Measurements from ENCODE around the gene SSBP3.

The SSBP3 gene

DNA sequence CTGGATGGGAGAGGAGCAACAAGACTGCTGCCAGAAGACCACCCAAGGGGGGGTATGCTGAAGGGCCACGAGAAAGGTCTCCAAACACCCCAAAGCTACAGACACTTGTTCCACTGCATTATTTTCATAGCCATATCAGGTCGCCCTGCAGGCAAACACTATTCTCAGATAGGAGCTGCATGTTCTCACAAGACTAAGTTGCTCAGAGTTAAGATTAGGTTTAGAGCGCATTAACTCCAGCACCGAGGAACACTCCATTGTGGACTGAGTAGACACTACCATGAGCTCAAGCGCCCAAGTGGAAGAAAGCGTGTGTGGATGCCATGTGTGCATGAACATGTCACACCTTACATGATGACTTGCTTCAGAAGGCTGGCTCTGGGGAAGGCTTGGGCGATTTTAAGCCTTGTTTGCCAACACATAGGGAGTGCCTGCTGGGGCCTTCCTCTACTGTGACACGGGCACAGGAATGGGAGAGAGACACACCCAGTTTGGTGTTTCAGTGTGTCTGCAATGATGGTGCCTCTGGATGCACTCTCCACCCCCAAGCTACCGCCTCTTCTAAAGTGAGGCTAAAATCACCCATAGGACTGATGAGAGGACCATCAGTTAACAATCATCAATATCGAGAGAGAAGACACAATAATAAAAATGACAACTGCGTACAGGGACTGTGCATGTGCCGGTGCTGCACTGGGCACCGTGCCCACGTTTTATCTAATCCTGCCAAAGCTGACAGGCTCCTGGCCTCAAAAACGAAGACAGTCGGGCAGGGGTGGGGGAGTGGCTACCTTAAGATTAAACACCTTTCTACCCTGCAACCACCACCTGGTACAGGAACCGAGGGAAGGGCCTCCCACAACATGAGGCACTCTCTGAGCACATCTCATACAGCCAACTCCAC lies 34.9 kb downstream of the SSBP3 start:
- no peak for DNase-seq

DNA sequence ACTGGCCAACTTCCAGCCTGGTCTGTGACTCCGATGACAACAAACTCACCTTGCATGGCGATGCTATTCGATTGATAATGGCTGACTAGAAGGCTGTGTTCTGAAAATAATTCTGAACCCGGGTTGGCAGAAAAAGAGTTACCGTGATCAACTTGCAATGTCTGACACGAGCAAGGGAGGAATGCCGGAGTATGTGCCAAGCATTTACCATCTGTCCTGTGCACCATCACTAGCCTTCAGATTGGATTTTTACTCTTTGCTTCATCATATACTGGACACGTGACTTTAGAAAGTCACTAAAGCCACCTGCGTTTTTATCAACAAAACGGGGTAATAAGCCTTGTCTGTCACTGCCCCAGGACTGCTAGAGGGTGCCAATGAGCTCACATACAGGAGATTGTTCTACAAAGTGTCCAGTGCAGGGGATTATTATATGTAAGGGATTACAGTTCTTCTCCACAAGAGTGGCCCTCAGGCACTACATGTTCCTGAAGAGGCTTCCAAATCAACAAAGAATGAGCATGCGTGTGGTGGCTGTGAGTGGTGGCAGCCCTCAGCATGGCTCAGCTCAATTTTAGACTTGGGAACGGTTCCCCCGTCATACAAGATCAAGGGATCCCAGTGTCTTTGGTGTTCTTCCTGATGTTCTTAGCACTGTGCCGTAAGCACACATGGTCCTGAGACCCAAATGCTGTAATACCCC lies 35.8 kb downstream of the SSBP3 start:
- DNase-seq: no peak

DNA sequence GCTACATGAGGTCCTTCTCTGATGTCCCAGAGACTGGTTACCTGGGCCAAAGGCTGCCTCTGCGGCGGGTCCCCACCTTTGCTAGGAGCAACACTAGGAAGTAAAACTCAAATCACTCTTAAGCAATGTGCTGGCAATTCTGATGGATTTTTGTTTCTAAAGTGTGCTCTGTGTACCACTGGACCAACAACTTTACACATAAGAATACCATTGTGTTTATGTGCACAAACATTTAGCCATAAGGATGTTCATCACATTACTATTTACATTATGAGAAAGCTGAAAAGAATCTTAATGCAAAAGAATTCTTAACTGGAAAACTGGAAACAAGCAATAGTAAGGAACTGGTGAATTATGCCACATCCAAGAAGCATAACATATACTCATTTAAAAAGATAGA lies 38.6 kb downstream of the SSBP3 start:
- no peak for DNase-seq

DNA sequence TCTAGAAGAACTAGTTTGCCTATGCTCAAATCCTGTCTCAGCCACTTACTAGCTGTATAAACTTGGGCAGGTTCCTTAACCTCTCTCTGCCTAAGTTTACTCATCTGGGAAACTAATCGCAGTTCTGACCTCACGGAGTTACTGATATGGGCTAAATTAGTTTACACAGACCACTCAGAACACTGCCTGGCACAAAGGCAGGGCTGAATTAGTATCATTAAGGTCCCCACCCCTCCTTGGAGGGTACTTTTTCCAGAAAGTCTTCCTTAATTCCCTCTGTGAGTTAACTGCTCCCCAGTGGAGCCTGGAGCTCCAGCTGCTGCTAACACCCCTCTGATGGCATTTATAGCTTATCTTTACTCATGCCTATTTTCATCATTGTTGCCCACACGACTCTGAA lies 40.3 kb downstream of the SSBP3 start:
- no peak for DNase-seq

DNA sequence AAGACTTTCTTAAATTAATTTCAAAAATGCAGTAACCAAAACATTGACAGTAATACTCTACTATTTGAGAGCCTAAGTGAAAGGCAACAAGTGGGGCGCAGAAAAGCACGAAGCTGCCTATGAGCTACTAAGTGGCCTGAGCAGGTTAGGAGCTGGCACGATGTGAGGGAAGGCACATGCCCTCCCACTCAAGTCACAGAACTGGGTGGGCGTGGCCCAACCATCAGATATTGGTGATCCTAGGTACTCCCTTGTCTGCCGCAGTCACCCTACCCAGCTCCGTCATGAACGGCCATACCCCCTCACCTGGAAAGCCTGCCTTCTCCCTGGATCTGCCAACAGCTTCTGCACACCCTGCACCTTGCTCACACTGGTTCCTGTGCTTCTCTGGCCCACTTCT lies 40.8 kb downstream of the SSBP3 start:
- DNase-seq: no peak

DNA sequence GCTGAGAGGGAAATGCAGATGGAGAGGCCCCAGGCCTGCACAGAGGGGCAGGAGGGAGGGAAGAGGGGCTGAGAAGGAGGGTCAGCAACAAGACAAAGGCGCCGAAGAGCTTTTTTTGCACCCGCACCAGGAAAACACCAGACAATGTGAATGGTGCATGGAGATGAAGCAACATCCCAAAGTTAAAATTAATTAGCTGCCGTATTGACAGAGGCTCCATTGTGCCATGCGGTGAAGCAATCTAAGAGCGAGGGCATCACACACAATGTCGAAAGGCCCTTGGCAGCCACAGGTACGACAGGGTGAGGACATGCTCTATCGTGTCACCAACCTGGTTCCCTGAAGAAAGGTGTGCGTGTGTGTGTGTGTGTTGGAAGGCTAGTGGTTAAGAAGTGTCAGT lies 41.2 kb downstream of the SSBP3 start:
- DNase-seq: no peak

DNA sequence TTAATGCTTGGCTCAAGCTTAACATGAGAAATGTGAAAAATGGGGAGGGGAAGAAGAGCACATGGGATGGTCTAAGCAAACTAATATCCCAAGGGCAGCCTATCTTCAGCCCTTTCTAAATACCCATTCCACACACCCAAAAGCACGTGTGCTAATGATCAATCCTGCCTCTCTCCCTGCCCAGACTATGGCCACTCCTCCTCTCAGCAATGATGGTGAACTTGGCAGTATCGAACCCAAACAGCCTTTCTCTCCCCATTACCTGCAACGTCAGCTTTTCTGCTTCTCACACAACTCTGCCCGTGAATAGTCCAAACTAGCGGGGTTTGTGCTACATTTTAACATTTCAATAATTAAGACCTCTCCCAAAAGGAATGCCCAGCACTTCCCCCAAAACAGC lies 41.6 kb downstream of the SSBP3 start:
- no peak for DNase-seq

DNA sequence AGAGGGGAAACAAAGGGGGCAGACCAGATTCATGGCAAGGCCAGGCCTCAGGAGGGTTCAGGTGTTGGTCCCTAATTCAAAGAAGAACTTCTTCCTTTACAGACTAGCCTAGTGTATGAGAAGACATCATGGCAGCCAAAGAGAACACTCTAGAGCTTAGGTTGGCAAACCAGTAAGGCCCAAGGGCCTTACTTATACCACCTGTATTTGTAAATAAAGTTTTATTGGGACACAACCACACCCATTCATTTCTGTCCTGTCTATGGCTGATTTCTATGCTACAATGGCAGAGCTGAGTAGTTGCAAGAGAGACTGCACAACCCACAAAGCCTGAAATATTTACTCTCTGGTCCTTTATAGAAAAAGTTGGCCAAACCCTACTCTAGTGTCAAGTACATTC lies 42.3 kb downstream of the SSBP3 start:
- DNase-seq: no peak

DNA sequence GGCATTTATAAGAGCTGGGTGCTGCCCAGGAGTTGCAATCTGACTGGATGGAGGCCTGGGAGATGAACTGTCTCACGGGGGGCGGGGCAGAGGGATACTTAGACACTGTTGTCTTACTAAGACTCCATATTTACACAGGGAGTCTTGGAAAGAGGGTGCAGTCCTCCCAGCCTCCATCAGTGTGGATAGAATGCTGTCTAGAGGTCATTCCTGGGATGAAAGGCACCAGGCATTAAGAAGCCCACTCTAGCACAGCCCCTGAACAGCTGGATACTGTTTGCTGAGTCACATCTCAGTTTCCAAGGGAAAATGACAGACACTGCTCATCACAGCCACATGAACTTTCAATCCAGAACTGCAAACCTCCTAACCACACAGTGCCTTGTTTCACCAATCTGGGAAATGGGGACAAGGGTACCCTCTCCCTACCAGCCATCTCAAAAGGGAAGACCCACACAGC lies 43.3 kb downstream of the SSBP3 start:
- DNase-seq: no peak

DNA sequence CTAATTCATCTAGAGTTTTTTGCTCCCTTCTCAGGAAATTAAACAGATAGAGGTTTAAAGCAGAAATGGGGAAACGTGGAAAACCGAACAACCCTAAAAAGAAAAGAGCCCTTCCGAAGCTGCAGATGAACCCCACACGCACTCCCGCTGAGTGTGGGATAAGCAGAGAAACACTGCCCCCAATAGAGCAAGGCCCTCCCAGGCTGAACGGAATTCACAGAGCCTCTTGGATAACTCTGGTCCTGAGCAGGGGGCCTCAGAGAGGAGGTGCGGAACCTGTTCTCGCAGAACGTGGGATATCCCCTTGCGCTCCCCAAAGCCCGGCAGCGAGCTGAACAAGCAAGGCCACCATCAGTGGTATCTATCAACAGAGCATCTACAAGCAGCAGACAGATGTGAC lies 44.9 kb downstream of the SSBP3 start:
- DNase-seq: no peak

DNA sequence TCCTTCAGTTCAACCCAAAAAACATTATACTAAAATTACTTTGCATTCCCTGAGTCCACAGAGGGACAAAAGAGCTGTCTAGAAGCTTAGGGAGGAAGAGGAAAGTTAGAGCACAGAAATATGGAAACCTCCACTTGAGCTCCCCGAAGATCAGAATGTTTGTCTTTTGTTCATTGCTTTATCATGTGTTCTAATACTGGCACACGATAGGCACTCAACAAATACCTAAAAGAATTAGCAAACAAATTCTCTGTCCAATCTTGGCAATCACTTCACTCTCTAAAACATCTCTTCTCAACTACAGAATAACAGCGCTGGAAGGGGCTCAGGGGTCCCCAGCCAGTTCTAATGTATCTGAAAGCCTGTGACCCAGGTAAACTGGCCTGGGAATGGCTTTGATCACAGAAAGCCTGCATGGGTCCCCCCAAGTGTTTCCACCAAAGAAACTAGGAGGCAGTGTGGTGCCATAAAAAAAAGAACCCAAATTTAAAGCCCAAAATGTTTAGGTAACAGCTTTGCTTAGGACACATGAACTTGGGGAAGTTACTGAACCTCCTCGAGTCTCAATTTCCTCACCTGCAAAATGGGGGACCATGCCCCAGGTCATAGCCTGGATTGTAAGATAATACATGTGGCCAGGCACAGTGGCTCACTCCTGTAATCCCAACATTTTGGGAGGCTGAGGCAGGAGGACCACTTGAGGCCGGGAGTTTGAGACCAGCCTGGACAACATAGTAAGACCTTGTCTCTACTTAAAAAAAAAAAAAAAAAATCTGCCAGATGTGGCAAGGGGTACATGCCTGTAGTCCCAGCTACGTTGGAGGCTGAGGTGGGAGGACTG lies 45.8 kb downstream of the SSBP3 start:
- no peak for DNase-seq

DNA sequence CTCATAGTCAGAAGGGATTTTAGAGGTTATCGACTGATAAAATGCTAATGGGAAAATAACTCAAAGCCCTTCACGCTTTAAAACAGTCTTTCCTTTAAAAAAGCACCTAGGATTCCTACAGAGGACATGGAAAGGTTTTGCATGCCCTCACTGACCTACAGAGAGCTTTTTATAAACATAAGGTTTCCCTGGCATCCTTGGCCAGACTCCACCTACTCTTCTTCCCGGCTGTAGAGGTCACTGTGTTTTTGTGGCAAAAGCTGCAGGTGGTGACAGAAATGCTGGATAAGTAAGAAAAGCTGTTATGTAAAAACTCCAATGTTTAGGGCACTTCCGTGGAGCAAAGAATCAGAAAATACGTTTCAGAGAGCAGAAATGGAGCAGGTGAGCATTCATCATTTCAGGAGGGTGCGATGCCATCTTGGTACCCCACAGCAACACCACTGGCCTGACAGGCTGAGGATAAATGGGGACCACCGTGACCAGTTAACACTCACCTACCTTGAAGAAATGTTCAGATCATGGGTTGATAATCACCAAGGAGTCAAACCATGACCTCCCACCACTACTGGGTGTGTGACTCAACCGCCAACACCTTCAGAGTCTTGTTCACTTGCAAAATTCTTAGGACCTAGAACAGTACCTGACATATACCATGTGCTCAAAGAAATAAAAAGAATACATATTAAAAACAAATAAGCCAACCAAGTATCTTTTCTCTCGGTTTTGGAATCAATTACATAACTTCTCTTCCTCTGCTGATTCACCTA lies 46.6 kb downstream of the SSBP3 start:
- no peak for DNase-seq

DNA sequence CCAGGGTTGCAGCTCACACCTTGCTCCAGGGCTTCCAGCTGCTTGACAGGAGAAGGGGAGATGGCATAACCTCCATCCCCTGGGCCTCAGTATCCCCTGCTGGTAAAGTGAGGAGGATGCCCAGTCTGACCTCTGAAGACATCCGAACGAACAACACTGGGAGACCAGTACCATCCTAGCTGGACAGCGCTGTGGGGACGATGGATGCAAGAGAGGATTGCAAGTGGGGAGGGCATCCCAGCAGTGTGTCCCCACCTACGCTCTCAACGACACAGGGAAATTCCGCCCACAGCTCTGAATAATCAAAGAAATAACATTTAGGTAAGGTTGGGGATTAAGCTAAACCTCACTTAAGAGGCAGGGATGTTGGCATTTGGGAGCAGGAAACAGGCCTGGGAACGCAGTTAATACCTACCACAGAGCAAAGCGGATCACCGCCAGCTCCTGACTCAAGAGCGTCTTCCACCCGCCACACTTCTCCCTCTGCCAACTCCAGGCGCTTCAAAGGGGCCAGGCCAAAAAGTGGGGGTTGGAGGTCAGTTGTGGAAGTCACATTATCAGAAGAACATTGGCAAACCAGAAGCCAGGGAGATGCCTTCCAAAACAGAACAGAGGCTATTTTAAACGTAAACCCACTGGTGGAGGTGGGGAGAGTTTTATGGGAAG lies 47.6 kb downstream of the SSBP3 start:
- no peak for DNase-seq

DNA sequence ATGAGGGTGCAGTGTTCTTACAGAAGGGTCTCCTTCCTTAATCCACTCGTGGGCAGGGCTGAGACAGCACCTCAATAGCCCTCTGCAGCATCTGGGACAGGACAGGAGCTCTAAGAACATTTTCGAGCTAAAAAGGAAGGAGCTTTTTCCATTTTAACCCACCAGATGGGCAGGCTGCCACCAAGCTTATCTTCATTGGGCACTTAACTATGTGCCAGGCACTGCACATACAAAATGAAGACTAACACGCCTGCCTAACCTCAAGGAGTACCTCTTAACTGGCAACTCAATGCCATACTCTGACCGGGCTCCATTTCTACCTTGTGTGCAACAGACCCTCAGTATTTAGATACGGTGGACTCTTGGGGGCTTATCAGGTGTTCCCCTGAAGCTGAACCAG lies 48.2 kb downstream of the SSBP3 start:
- no peak for DNase-seq

DNA sequence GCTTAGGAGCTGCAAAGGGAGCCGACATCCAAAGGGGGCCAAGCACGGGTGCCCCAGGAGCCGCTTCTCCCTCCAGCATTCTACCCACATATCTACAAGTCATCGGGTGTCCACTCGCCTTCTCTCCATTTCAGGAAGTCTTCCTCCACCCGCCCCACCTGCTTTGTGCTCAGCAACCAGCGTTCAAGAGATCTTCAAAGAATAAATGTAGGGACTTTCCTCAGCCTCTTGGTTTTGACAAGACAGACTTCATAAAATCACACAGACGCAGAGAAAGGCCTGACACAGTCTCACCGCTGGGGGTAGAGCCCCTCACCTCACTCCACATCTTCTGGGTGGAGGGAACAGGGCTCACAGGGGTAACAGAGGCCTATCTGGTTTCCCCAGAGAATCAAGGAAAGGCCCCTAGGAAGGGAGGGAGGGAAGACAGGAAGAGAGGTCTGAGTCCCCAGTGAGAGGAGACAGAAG lies 49.5 kb downstream of the SSBP3 start:
- no peak for DNase-seq

DNA sequence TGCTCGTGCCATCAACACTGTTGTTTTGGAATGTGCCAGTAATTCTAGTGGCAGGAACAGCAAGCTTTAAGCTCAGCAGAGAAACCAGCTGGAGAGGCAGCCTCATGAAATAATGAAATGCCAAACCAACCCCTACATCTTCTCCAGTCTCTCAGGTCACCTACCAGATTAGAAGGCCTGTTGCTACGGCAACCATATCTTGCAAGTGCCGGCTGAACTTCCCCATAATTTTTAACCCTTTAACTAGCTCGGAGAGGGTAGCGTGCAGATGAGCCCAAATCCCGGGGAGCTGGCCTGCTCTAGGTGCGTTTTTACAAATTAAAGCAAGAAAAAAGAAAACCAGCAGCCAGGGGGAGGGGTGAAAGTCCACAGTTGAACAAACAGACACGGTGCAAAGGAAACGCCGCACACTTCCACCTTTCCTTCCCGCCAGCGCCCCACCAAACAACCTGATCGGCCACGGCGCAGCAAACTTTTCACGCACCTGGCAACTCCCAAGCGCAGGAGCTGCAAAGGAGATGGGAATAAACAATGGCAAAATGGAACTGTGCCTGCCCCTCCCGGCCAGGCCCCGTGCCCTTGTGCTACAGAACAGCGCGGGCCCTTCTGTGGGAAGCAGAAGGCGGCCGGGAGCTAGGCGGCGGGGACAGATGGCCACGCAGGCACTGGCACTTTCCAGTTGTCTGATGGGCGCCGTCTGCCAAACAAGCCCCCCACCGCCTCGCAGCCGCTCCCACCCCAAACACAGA lies 50.1 kb downstream of the SSBP3 start:
- DNase-seq: peak; percentile 74 to 76

DNA sequence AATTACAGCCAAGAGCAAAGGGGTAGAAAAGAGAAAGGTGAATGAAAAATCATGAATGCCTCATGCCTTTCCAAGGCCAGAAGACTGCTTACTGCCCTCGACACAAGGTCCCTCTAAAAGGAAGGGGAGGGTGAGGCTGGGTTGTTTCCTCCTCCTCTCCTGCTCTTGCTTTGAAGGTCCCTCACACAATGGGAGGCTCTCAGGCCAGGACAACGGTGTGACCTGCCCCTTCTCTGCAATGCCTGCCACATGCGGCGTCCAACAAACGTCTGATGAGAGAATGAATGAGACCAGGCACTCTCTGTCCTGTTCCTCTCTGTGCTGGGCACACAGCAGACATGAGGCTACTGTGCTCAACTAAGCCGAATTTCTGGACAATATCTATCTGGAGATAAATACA lies 51.3 kb downstream of the SSBP3 start:
- DNase-seq: no peak

DNA sequence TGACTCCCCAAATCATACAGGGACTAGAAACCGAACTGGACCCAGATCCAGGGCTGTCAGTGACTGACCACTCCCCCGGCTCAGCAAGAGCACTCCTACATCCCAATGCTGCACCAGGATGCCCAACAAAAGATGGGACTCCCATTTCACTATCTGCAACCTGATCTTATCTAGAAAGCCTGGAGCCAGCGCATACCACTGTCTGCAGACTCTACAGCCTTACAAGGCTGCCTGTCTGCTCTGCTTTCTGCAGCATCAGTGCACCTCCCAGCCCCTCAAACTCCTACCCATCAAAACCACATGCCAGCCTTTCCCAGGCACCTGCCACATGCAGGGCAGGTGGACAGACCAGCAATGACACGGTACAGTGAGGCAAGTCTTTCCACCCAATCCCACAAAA lies 52.2 kb downstream of the SSBP3 start:
- no peak for DNase-seq

DNA sequence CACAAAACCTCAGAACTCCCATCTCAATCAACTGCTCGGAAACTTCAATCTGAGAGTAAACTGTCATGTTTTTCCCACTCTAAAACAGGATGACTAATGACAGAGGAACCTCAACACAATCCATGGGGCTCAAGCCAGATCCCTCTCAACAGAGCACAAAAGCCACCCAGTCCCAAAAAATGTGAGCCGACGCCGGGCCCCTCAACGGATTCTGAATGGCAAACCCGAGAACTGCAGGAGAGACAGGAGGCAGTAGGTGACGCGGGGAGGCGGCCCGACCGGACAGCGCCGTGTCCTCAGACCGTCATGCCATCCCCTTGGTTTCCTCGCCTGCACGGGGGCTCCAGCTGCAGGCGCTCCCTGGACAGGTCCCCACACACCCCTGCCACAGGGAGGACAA lies 53.4 kb downstream of the SSBP3 start:
- DNase-seq: no peak

DNA sequence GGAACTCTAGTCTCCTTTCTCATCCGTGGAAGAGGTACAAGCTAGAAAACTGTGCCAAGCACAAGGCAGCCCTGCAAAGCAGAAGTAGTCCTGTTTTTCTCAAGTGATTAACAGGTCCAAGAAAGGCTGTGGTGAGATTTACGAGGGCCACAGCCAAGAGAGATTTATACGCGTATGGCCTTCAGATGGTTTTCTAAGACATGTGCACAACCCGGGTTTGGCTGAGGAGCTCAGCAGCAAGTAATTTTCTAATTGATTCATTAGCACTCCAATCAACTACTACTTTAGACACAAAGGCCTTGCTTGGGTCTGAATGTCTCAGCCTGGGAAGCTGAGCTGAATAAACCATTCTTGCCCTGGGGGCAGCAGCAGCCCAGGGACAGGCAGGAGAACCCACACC lies 55.8 kb downstream of the SSBP3 start:
- DNase-seq: peak; percentile 14

DNA sequence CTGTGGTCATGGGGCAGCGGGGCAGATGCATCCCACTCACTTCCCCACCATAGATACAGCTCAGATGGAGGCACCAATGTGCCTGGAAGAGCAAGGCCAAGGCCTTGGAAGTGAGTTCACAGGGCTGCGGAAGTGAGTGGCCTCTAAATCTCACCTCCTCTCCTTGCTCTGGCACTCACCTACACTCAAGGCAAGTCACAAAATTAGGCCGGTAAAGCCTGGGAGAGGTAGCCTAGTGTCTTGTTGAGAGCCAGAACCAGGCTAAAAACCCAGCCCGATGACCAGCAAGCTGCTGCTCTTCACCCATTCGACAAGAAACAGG lies 57.5 kb downstream of the SSBP3 start:
- no peak for DNase-seq

Measured in Kasumi-1 (cell line).